Measurements from ENCODE around the gene OR4Q3. TPM values are rescaled to one million over a fixed set of nuclear protein-coding genes. Genes with fewer than 3 reads are reported as not detected.
"Not testable (repeated sequence)": the region's sequence is repeated elsewhere in the genome, so short reads cannot be mapped to it uniquely, and the experiment has no call there.

The OR4Q3 gene
- total and polyA plus RNA-seq, 11 donors = not detected

DNA sequence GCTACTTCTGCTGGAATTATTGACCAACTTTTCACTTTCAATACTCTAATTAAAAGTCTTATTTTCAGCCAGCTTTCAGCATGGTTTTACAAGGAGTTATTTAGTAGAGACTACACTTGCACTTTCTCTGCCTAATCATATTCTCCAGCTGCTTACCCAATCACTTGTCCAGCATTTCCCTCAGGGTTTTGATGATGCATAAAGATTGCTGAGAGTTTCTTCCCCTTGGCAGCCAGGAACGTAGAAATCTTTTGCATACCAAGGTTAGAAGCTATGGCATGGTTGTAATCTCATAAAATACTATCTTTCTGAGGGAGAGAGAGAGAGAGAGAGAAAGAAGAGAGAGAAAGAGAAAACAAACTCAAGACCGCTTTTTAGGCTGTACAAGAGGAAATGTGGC is 10.8 kb downstream of the OR4Q3 start:
- ATAC-seq (no peak), DNase-seq (no peak)
- Histone ChIP-seq H3K4me1 (no peaks in the 10 kb centered on the region), H3K4me3 (no peak overlapping the region), H3K27ac (no peak overlapping the region), H3K9me3 (no peaks in the 10 kb centered on the region), H3K36me3 (no peaks in the 10 kb centered on the region), H3K27me3 (no peaks in the 10 kb centered on the region)
- intact Hi-C loops (cut with DNase I) = no loop called here
- TF ChIP-seq, protein P1, sequence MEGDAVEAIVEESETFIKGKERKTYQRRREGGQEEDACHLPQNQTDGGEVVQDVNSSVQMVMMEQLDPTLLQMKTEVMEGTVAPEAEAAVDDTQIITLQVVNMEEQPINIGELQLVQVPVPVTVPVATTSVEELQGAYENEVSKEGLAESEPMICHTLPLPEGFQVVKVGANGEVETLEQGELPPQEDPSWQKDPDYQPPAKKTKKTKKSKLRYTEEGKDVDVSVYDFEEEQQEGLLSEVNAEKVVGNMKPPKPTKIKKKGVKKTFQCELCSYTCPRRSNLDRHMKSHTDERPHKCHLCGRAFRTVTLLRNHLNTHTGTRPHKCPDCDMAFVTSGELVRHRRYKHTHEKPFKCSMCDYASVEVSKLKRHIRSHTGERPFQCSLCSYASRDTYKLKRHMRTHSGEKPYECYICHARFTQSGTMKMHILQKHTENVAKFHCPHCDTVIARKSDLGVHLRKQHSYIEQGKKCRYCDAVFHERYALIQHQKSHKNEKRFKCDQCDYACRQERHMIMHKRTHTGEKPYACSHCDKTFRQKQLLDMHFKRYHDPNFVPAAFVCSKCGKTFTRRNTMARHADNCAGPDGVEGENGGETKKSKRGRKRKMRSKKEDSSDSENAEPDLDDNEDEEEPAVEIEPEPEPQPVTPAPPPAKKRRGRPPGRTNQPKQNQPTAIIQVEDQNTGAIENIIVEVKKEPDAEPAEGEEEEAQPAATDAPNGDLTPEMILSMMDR (IDR thresholded peaks at IDR 0.05) = no peak
- TF ChIP-seq POLR2A (IDR thresholded peaks at IDR 0.05) = no peak
- WGBS, 4 donors = 22 to 29% (median 26%) methylated on average over 2 of the region's 2 CpGs

DNA sequence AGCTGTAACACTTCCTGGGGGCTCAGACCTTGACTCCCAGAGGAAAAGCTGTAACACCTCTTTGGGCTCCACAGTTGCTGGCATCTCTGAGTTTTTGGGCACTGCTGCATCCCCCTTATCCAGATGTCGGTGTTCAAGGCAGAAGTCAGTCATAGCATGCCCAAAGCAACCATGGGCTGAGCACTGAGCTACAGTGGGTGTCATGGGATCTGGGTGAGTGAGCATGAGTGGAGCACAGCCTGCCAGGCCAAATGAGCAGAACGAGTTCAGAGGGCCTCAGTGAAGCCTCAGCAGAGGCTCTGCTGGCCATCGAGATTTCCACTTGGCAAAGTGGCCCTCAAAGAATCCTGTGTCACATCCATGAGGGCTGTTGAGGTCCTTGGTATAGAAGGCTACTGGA is 28.1 kb downstream of the OR4Q3 start:
- peaks cover 0 to 14% (median 0%) of the 10 kb centered on the region in 12 donors for H3K9me3 ChIP-seq
- ATAC-seq; intact Hi-C loops (cut with DNase I); H3K27ac ChIP-seq; H3K27me3 ChIP-seq; H3K4me1 ChIP-seq; H3K36me3 ChIP-seq; DNase-seq; H3K4me3 ChIP-seq: not testable (repeated sequence)
- WGBS, 4 donors = 33 to 40% (median 38%) methylated on average over 3 of the region's 3 CpGs

DNA sequence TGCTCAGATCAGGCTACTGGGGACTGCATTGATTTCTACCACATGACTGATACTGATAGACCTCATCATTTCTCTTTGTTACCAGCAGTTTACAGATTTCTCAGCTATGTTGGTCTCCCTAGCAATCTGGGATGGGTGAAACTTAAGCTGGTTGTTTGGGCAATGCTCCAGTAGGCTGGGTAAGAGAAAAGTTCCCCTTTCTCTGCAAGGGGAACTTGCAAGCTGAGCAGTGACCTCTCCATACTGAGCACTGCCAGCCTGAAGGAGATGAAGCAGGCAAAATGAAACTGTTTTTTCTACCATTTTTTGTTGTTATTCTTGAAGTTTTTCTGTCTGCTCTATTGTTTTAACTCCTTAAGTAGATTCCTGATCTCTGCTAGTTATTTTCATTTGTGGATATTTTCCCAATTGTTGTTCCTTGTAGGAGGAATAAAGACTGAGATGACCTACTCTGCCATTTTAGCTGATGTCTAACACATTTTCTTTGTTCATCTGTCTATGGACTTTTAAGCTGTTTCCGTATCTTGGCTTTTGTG is 28.6 kb downstream of the OR4Q3 start:
- 84 to 93% (median 87%) methylated on average over 1 of the region's 1 CpG for WGBS, 4 donors
- Histone ChIP-seq H3K4me3 (no peak overlapping the region), H3K27me3 (no peaks in the 10 kb centered on the region), H3K27ac (no peak overlapping the region), H3K9me3 (peaks cover 0 to 14% (median 0%) of the 10 kb centered on the region in 12 donors), H3K4me1 (no peaks in the 10 kb centered on the region), H3K36me3 (no peaks in the 10 kb centered on the region)
- DNase-seq (peak in 1 of 5 donors; percentile 17), ATAC-seq (no peak)
- TF ChIP-seq, protein P1 (IDR thresholded peaks at IDR 0.05) = no peak
- no peak for TF ChIP-seq POLR2A (IDR thresholded peaks at IDR 0.05)
- intact Hi-C loops (cut with DNase I) = no loop called here

DNA sequence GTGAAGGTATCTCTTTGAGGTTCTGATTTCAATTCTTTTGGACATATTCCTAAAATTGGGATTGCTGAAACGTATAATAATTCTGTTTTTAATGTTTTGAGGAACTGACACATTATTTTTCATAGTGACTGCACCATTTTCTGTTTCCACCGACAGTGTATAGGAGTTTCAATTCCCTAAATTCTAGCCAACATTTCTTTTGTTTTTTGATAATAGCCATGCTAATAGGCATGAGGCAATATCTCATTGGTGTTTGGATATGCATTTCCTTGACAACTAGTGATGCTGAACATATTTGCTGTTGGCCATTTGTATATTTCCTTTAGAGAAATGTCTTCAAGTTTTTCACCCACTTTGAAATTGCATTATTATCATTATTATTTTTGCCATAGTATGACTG is 29.1 kb downstream of the OR4Q3 start:
- DNase-seq; intact Hi-C loops (cut with DNase I); H3K4me3 ChIP-seq; ATAC-seq; H3K27me3 ChIP-seq; H3K4me1 ChIP-seq; H3K27ac ChIP-seq; H3K36me3 ChIP-seq: not testable (repeated sequence)
- 26 to 48% (median 43%) methylated on average over 2 of the region's 2 CpGs for WGBS, 4 donors
- H3K9me3 ChIP-seq = peaks cover 0 to 14% (median 0%) of the 10 kb centered on the region in 12 donors

DNA sequence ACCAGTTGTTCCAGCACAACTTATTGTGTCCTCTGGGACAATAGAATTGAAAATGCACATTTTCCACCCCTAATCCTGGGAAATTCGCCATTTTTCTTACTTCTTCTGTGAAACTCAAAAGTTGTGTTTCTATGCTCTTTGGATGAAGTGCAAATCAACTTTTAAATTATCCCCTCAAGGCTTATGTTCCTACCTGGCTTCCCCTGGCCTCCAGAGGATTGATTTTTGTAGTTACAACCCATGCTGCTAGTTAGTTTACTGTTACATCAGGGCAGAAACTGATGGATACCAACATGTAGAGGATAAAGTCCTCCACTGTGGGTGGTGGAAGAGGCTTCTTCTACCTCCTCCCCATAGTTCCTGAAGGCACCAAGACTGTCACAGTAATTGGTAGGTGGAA is 29.8 kb downstream of the OR4Q3 start, which contains the start of gene OR4M1:
OR4M1 (plus strand) TSS at position 301 of the 400 bp plus-strand sequence. CDS start 6,819 bp downstream, outside the sequence.
- DNase-seq; H3K36me3 ChIP-seq; H3K4me1 ChIP-seq; intact Hi-C loops (cut with DNase I); H3K27ac ChIP-seq; H3K4me3 ChIP-seq; H3K27me3 ChIP-seq; ATAC-seq: not testable (repeated sequence)
- 4 to 12% (median 7%) methylated on average over 1 of the region's 1 CpG for WGBS, 4 donors
- H3K9me3 ChIP-seq = peaks cover 0 to 14% (median 0%) of the 10 kb centered on the region in 12 donors

DNA sequence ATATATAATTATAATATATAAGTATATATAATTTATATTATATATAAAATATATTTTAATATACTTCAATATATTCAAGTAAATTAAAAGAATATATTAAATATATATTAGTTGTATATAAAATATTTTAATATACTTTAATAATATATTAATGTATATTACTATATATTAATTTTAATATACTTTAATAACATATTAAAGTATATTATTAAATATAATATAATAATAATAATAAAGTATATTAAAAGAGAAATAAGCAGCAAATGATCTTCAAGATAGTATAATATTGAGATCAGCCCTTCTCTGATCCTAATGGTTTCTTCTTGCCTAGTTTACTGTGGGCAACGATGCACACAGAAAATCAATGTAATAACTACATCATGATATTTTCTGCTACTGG is 32.2 kb downstream of the OR4Q3 start:
- Histone ChIP-seq H3K4me3 (no peak overlapping the region), H3K27ac (no peak overlapping the region), H3K9me3 (peaks cover 0 to 14% (median 0%) of the 10 kb centered on the region in 12 donors), H3K36me3 (no peaks in the 10 kb centered on the region), H3K4me1 (no peaks in the 10 kb centered on the region), H3K27me3 (no peaks in the 10 kb centered on the region)
- TF ChIP-seq, protein P1 (IDR thresholded peaks at IDR 0.05) = no peak
- no peak for TF ChIP-seq POLR2A (IDR thresholded peaks at IDR 0.05)
- DNase-seq = no peak
- intact Hi-C loops (cut with DNase I) = no loop called here
- ATAC-seq = no peak
- WGBS, 4 donors = 47 to 70% (median 55%) methylated on average over 1 of the region's 1 CpG

DNA sequence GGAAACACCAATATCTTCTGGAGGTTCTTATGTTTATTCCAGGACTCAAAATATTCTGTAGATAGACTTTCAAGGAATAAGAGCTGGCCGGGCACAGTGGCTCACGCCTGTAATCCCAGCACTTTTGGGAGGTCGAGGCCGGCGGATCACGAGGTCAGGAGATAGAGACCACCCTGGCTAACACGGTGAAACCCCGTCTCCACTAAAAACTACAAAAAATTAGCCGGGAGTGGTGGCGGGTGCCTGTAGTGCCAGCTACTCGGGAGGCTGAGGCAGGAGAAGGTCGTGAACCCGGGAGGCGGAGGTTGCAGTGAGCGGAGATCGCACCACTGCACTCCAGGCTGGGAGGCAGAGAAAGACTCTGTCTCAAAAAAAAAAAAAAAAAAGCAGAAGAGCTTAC is 42.5 kb downstream of the OR4Q3 start:
- H3K4me3 ChIP-seq; H3K27ac ChIP-seq; DNase-seq; intact Hi-C loops (cut with DNase I); ATAC-seq; H3K36me3 ChIP-seq; H3K4me1 ChIP-seq; H3K9me3 ChIP-seq; H3K27me3 ChIP-seq: not testable (repeated sequence)
- WGBS, 4 donors = 75 to 82% (median 80%) methylated on average over 16 of the region's 16 CpGs

DNA sequence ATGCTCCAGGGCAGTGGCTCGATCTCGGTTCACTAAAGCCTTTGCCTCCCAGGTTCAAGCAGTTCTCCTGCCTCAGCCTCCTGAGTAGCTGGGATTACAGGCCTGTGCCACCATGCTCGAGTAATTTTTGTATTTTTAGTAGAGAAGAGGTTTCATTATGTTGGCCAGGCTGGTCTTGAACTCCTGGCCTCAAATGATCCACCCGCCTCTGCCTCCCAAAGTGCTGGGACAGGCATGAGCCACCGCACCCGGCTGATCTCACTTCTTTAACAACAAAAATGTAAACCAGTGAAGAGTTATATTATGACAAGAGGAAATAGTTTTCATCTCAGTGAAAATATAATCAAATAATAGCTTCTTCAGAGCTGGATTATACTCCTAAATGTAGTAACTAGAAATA is 43.9 kb downstream of the OR4Q3 start:
- DNase-seq; intact Hi-C loops (cut with DNase I); H3K36me3 ChIP-seq; H3K27me3 ChIP-seq; H3K4me1 ChIP-seq; H3K9me3 ChIP-seq; ATAC-seq; H3K27ac ChIP-seq; H3K4me3 ChIP-seq: not testable (repeated sequence)
- WGBS, 4 donors = 68 to 75% (median 70%) methylated on average over 6 of the region's 6 CpGs

Measured in heart left ventricle (tissue), 16 donors.